NOMO-1 (cell line): Measurements from ENCODE around the gene NCKAP5.

Experiments
- DNase-seq, 2 experiments: peaks; one replicate each; lab custom pipeline; 2025; ENCODE audit not compliant: unreplicated experiment in 2 of 2; lab: John Stamatoyannopoulos, UW

The NCKAP5 gene

GRCh38 chr2:133568172-133568571 lies at the start of gene NCKAP5:
Gene NCKAP5 (minus strand): TSS chr2:133568463. CDS start chr2:133517526, 50,937 bp downstream.
- no peak for DNase-seq

GRCh38 chr2:133609664-133610063 lies 41.4 kb upstream of the NCKAP5 start:
- DNase-seq: no peak

- DNase-seq: no peak
Measured at GRCh38 chr2:133608291-133608690, 40.0 kb upstream of the NCKAP5 start.

- no peak for DNase-seq
Measured at GRCh38 chr2:133607679-133608078, 39.4 kb upstream of the NCKAP5 start.

GRCh38 chr2:133606616-133607015 lies 38.4 kb upstream of the NCKAP5 start:
- DNase-seq: no peak

GRCh38 chr2:133605766-133606137 lies 37.5 kb upstream of the NCKAP5 start:
- DNase-seq: no peak

GRCh38 chr2:133605011-133605765 lies 36.9 kb upstream of the NCKAP5 start:
- DNase-seq: no peak

GRCh38 chr2:133603109-133603508 lies 34.8 kb upstream of the NCKAP5 start:
- DNase-seq: no peak

- DNase-seq: no peak
Measured at GRCh38 chr2:133602538-133602937, 34.3 kb upstream of the NCKAP5 start.

- DNase-seq: no peak
Measured at GRCh38 chr2:133600266-133600928, 32.1 kb upstream of the NCKAP5 start.

- no peak for DNase-seq
Measured at GRCh38 chr2:133599811-133600210, 31.5 kb upstream of the NCKAP5 start.

- no peak for DNase-seq
Measured at GRCh38 chr2:133599211-133599803, 31.0 kb upstream of the NCKAP5 start.

GRCh38 chr2:133598769-133599168 lies 30.5 kb upstream of the NCKAP5 start:
- DNase-seq: no peak

- no peak for DNase-seq
Measured at GRCh38 chr2:133596701-133597393, 28.6 kb upstream of the NCKAP5 start.

- no peak for DNase-seq
Measured at GRCh38 chr2:133591164-133591563, 22.9 kb upstream of the NCKAP5 start.

- DNase-seq: no peak
Measured at GRCh38 chr2:133589456-133589855, 21.2 kb upstream of the NCKAP5 start.

- no peak for DNase-seq
Measured at GRCh38 chr2:133588144-133588543, 19.9 kb upstream of the NCKAP5 start.

- no peak for DNase-seq
Measured at GRCh38 chr2:133586978-133587377, 18.7 kb upstream of the NCKAP5 start.

- no peak for DNase-seq
Measured at GRCh38 chr2:133581010-133581760, 12.9 kb upstream of the NCKAP5 start.

- no peak for DNase-seq
Measured at GRCh38 chr2:133579274-133579673, 11.0 kb upstream of the NCKAP5 start.

GRCh38 chr2:133576714-133577113 lies 8.5 kb upstream of the NCKAP5 start:
- DNase-seq: no peak
